NCI-H1436 (cell line): ENCODE results near the gene AGAP1.

Experiments
- DNase-seq: peaks from one replicate; lab custom pipeline; 2025; lab: John Stamatoyannopoulos, UW

Gene AGAP1

GRCh38 chr2:236171181-236171679, 677.4 kb downstream of the AGAP1 start:
- no peak for DNase-seq

GRCh38 chr2:236171680-236172254, 677.9 kb downstream of the AGAP1 start:
- no peak for DNase-seq

DNA sequence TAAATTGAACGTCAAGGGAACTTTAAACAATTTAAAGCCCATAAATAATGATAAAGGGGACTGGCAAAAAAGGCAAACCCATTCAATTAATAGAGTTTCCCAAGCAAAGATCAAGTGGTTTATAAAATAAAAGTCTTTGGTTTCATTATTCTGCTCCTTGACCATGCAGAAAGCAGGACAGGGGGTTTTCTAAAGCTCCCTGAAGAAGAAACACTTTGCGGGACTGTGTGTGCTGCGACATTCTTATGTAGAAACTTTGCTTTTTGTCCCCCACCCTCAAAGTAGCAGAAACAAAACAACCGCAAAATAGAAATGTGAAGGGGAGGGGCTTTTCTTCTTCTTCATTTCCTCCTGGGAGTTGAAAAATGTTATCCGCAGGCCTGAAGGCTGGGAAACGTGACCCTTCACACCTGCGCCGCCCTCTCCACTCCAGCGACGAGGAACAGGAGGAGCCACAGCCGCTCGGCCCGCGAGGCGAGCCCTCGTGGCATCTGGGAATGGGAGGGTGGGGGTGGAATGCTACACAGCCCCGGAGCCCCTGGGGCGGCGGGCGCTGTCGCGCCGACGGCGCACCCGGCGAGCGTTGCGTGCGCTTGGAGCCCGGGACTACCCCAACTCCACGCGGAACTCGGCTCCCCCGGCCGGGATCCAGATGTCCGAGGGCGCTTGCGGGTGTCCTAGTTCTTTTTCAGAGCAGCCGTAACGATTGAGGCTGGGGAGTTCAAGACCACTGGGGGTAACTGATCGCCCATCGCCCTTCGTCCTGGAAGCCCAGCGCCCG, 678.6 kb downstream of the AGAP1 start:
- no peak for DNase-seq

DNA sequence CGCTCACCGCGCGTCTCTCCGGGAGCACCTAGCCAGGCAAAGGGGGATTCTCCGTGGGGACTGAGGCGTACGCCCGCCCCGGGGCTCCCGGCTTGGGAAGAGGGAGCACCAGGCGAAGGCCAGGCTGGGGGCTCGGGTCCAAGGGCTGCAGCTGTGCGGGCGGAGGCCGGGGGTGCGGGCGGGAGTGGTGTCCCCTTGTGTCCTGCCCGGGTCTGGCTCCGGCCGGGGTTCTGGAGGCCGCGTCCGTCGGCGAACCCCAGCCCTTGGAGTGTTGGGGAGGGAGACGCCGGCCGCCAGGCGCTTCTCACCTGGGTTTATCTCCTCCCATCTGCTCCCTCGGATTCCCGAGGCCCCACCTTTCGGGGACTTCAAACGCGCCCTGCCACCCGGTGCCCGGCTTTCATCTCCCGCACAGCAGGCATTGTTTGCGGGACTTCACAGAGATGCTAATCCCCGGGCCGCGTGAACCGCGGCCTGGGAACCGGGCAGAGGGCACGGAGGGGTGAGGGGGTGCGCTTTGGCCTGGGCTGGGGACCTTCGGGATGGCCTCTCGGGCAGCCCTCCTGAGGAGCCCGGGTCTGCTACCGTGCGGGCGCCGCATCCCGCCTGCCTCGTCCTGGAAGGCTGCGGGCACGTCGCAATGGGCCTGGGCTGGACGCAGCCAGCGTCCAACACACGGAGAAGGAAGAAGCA, 679.3 kb downstream of the AGAP1 start:
- no peak for DNase-seq

DNA sequence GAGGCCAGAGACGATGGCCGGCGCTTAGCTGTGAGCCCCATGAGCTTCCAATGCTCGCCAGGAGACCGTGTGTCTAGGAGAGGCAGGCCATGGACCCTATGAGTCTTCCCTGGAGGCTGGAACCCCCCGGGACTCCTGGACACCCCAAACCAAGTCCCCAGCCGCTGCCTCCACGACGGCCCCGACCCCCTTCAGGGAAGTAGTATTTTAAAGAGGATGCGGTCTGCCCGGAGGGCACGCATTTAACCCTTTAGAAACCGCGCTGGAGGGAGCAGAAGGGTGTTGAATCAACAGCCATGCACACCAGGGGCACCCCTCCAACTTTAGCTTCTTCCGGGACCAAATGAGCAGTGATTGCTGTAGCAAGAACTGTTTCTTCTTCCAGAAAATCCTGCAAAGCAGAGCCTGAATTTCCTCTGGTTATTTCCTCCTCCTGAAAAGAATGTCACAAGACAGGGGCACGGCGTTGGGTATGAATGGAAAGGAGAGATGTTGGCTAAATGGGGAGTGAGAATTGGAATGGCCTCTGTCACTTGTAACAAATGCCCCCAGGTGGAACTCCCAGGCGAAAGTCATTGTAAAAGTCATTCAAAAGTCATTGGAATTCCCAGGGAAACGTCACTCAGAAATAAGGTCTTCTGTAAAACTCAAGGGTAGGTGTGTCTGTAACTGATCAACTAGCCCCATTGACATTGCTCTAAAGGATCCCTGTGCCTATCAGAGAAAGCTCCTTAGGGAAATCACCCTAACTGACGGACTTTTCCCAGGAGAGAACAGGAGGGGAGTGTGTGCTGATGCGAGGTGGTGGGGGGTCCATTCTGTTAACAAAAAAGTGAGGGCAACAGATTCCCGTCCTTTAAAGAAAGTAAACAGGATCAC, 680.1 kb downstream of the AGAP1 start:
- no peak for DNase-seq

- no peak for DNase-seq
These were observed 681.8 kb downstream of the AGAP1 start for GRCh38 chr2:236175548-236176150.

DNA sequence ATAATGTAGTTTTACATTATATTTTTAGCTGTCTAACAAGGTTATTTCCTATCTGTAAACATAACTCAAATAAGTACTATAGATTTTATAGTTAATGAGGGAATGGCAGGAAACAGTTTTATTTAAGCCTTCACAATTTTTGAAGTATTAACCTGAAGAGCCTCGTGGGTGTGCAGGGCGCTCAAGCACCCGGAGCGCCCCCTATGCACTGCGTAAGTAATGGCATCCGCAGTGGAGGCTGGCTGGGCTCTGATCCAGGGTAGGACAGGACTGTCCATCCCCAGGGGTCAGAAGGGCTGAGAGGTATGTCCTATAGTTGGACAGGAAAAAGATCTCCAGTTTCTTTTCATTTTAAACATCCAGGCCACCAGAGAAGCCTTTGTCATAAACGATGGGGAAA, 682.6 kb downstream of the AGAP1 start:
- no peak for DNase-seq

DNA sequence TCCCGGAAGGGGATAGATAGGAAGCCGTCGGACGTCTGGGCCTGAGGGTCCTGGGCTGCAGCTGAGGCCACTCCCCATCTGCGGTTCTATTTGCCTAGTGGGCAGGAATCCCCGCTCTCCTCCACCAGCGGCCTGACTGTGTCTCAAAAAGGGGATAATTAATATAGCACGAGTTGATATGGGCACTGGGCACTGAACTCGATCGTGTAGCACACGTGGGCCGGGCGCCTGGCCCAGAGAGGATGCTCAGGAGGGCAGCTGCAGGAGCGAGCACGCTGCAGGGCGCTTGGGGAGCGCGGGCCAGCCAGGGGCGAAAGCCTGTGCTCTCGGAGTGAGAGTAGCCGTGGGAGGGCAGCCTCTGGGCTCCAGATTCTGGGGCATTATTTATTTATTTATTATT, 683.1 kb downstream of the AGAP1 start:
- DNase-seq = no peak

GRCh38 chr2:236177604-236177966, 683.7 kb downstream of the AGAP1 start:
- DNase-seq = peak; percentile 68

GRCh38 chr2:236177967-236178889, 684.4 kb downstream of the AGAP1 start:
- DNase-seq = peak; percentile 69

DNA sequence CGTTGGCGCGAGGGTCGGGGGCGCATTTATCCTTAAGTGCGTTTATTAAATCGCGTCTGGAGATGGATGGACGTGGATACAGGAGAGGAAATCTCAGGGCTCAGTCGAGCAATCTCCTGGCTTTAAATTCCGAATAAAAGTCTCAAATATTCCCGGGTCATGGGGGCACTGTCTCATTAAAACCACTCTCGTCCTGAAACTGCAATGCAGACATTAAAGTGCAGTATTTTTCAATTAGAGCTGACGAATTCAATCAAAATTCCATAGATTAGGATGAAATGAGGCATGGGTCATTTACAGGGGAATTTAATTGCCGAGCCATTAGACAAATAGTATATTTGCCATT, 685.0 kb downstream of the AGAP1 start:
- no peak for DNase-seq

DNA sequence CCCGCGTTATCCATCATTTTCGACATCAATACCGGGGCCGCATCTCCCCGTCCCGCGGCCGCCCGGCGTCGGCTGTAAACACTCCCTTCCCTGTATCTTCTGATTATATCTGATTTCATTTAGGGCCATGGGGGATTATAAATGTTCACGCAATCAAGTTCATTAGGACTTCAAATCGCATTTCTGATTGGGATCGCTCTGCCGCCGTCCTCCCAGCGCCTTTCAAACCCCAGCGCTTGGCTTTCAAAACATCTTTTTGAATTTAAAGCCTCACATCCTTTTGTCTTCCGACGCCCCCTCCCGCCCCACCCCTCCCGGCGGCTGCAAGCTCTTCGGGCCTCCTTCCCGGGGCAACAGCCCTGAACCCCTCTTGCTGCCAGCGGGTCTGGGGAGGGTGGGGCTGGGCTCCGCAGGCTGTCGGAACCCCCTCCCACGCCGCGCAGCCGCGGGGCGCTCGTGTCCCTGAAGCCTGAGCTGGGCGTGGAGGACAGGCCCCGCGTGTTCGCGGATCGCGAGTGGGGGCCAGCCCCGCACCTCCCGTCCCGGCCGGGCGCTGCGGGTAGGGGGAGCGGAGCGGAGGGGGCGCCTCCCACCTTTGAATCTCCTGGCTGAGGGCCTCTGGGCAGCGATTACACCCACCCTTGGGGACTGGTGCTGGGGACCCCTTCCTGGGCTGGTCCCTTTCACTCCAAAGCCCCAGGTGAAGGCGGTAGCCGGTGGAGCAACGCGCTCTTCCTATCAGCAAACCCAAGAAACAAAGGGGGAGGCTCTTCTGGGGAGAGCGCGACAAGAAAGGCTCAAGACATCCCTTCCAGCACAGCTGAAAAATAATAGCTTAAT, 685.6 kb downstream of the AGAP1 start:
- no peak for DNase-seq

DNA sequence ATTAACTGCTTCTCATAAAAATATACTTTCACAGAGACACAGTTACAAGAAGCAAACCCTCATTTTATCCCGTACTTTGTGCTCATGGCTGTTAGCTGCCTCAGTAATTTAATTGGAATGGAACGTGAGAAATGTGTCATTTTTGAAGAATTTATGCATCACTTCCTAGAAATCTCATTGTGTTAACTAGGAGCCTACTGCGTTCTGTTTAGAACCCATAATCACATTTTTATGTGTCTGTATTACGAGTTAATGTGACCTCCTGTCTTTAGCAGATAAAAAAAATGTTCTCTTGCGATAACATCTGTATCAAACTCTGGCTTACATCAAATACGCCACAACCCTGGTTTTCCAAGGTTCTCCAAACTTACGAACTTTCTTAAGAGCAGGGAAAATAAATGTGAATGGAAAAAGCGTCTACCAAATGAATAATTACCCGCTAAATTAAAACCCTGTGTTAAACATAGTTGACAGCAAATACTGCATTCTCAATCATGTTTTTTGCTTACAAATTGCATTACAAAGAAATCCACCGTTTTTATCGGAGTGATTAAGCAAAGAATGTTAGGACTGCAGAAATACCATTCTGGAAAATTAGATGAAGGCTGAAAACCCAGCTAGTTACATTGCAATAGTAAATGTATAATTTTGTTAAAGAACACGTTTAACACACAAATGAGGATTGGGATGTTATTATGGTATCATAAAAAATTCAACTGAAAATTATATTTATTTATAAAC, 686.4 kb downstream of the AGAP1 start:
- no peak for DNase-seq

DNA sequence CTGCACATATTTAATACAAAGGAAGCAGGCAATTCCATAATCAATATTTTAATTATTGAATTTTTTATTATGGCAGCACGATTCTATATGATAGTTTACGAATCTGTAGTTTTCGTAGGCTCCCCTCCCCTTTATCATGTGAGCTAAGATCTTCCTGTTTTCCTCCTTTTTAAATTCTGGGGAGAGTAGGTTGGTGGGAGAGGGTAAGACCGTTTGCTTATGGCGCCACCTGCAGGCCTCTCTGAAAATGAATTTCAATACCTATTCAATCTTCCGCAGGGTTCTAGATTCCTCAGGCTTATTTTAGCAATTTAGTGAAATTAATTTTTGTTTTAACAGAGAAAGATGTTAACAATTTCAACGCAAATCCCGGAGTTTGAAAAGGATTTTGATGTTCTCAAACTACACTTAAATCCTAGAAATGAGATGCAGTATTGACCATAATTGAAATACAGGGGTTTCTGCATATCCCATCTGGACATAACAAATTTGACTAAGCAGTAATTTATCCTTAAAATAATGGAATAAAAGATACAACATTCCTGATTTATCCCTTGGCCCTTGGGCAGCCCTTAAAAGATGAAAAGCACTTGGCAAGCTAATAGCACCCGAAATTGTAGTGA, 687.1 kb downstream of the AGAP1 start:
- DNase-seq = peak; percentile 33
